Lung (tissue), 12 donors: Measurements from ENCODE around the gene ACACA. TPM values are rescaled to one million over a fixed set of nuclear protein-coding genes. Genes with fewer than 3 reads are reported as not detected.

ENCODE experiments used
- ATAC-seq: fragments of 200-7000 bp; cut with Tn5 transposase; one replicate; pipeline ENCODE4 v1.9.1; 2020; ENCODE audit warnings: moderate number of reproducible peaks; ENCODE audit not compliant: insufficient read depth, low FRiP score
- DNase-seq, 3 donors: peaks; one replicate each; pipeline ENCODE4 v3.0.0-alpha.2; 2013 to 2017
- H3K27ac ChIP-seq, 2 donors: one replicate each; pipeline ENCODE4 v1.5.1; 2013; ENCODE audit warnings: mild to moderate bottlenecking in 2 of 2, moderate library complexity in 2 of 2, control low read depth in 1 of 2, inconsistent platforms in 1 of 2, low read depth in 1 of 2, low read length in 1 of 2
- H3K27me3 ChIP-seq, 3 donors: one replicate each; pipeline ENCODE4 v1.5.1; 2013; ENCODE audit warnings: low read length in 2 of 3; ENCODE audit not compliant: control insufficient read depth in 3 of 3, insufficient read depth in 3 of 3
- H3K36me3 ChIP-seq, 4 donors: one replicate each; pipeline ENCODE4 v1.5.1; 2013; ENCODE audit warnings: low read length in 4 of 4, mild to moderate bottlenecking in 1 of 4, moderate library complexity in 1 of 4; ENCODE audit not compliant: control insufficient read depth in 4 of 4, insufficient read depth in 4 of 4
- H3K4me1 ChIP-seq, 5 donors: one replicate each; pipeline ENCODE4 v1.5.1; 2013; ENCODE audit warnings: low read length in 5 of 5, mild to moderate bottlenecking in 2 of 5, moderate library complexity in 1 of 5; ENCODE audit not compliant: control insufficient read depth in 5 of 5, insufficient read depth in 5 of 5
- H3K4me3 ChIP-seq: one replicate; pipeline ENCODE4 v1.5.1; 2013; ENCODE audit warnings: mild to moderate bottlenecking, control low read depth, moderate library complexity
- H3K9ac ChIP-seq, 2 donors: one replicate each; pipeline ENCODE4 v1.5.1; 2013; ENCODE audit warnings: low read length in 2 of 2, control low read depth in 1 of 2; ENCODE audit not compliant: insufficient read depth in 1 of 2
- H3K9me3 ChIP-seq, 4 donors: one replicate each; pipeline ENCODE4 v1.5.1; 2013; ENCODE audit warnings: low read length in 3 of 4, mild to moderate bottlenecking in 1 of 4, moderate library complexity in 1 of 4; ENCODE audit not compliant: control insufficient read depth in 4 of 4, insufficient read depth in 3 of 4
- WGBS, 2 donors: extraction: QIAGEN DNeasy Blood & Tissue Kit; methylation state at CpG; one replicate each; pipeline ENCODE4 v1.1.7; 2013; 5-methylcytosine and 5-hydroxymethylcytosine counted together
- polyA plus RNA-seq, 2 donors: library from polyadenylated mRNA; stranded (reverse); fragments of 200-250 nt; gene quantifications; one replicate each; pipeline ENCODE4 v1.2.1, GENCODE V29; 2013
- total RNA-seq, 2 donors: library from RNA; depleted of rRNA in 1 of 2; stranded (reverse); fragments of >200 nt in 1 of 2; gene quantifications; one replicate each; pipeline ENCODE4 v1.2.1, GENCODE V29; 2014 to 2021
- TF ChIP-seq, protein P1 (sequence below): IDR thresholded peaks from 2 replicates; pipeline ENCODE4 v1.5.1; 2012; ENCODE audit warnings: mild to moderate bottlenecking; ENCODE audit errors: control extremely low read depth, extremely low read depth
- donor health status: control.
- donor health status: control.
- donor health status: Bipolar disorder and iron deficiency.
- donor health status: healthy.
- donor health status: DM: yes; HTN: yes; CAD: no.

The ACACA gene
- total and polyA plus RNA-seq, 4 donors, result 26.0 to 111 (median 55.6) TPM

DNA sequence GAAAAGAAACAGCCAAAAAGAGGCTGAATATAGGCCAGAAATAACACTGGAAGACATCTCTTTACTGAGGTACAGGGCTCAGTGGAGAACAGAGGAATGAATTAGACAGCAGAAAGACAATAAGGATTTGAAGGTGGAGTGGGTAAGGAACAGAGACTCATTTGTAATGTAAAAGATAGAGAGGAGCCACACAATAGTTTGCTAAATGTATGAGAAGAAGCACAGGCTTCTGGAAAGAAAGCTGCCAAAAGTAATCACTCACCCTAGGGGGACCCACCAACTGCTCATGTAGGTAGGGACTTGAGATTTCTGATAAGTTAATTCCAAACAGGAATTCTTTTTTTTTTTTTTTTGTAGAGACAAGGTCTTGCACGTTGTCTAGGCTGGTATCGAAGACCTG, 271.1 kb downstream of the ACACA start:
- WGBS, 2 donors, result 83 to 94% methylated on average over 2 of the region's 2 CpGs

DNA sequence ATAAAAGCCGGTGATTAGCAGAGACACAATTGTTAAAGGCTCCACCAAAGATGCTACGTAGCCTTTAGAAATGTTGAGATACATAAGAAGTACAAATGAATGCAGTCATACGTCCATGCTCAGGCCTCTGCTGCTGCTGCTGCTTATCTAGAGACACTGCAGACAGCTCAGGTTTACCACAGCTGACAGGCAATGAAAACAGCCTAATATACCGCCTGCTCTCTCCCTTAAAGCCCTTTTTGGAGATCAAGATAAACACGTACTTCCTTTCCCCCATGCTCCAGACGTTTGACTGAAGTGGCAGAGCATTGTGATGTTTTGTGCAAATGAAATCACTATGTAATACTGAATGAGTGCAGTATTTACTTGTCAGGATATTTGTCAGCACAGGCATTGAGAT, 272.6 kb downstream of the ACACA start:
- TF ChIP-seq, protein P1, sequence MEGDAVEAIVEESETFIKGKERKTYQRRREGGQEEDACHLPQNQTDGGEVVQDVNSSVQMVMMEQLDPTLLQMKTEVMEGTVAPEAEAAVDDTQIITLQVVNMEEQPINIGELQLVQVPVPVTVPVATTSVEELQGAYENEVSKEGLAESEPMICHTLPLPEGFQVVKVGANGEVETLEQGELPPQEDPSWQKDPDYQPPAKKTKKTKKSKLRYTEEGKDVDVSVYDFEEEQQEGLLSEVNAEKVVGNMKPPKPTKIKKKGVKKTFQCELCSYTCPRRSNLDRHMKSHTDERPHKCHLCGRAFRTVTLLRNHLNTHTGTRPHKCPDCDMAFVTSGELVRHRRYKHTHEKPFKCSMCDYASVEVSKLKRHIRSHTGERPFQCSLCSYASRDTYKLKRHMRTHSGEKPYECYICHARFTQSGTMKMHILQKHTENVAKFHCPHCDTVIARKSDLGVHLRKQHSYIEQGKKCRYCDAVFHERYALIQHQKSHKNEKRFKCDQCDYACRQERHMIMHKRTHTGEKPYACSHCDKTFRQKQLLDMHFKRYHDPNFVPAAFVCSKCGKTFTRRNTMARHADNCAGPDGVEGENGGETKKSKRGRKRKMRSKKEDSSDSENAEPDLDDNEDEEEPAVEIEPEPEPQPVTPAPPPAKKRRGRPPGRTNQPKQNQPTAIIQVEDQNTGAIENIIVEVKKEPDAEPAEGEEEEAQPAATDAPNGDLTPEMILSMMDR, result no peak
- Histone ChIP-seq H3K36me3 (peaks cover 0 to 12% (median 5%) of the 10 kb centered on the region in 4 donors), H3K27me3 (no peaks in the 10 kb centered on the region), H3K27ac (no peak overlapping the region), H3K4me3 (no peak overlapping the region), H3K4me1 (peaks cover 0 to 5% (median 0%) of the 10 kb centered on the region in 5 donors), H3K9ac (no peak overlapping the region), H3K9me3 (no peaks in the 10 kb centered on the region)
- ATAC-seq (no peak), DNase-seq (peak in 2 of 3 donors; percentile 5 to 18)
- WGBS, 2 donors, result 58 to 62% methylated on average over 6 of the region's 6 CpGs

More for the DNA sequence above, 271.1 kb downstream of the ACACA start:
- Histone ChIP-seq H3K9me3 (no peaks in the 10 kb centered on the region), H3K9ac (no peak overlapping the region), H3K4me3 (no peak overlapping the region), H3K27me3 (no peaks in the 10 kb centered on the region), H3K27ac (no peak overlapping the region), H3K36me3 (peaks cover 0 to 6% (median under 1%) of the 10 kb centered on the region in 4 donors), H3K4me1 (peaks cover 0 to 5% (median 0%) of the 10 kb centered on the region in 5 donors)
- TF ChIP-seq, protein P1, result no peak
- DNase-seq, result no peak
- no peak for ATAC-seq

DNA sequence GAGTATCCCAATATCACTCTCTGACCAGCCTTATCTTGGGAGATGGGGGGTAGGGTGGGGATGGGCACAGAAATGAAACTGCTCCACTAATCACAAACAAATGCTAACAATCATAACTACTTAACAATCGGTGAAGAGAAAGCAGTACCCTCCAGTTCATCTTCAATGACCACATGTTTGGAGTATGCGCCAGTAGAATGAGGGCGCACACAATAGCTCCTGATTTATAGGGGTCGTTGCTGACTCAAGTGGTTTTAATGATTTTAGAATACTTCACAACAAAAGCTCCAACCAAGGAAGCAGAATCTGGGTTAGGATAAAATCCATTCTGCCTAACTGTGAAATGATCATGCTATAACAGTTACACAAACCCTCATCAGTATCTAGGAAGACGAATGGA, 273.5 kb downstream of the ACACA start:
- whole genome bisulfite sequencing, 2 donors, result 92 to 94% methylated on average over 5 of the region's 5 CpGs
- TF ChIP-seq, protein P1, result no peak
- Histone ChIP-seq H3K9ac (no peak overlapping the region), H3K9me3 (no peaks in the 10 kb centered on the region), H3K27ac (no peak overlapping the region), H3K4me3 (no peak overlapping the region), H3K27me3 (no peaks in the 10 kb centered on the region), H3K4me1 (peaks cover 0 to 5% (median 0%) of the 10 kb centered on the region in 5 donors), H3K36me3 (peaks cover 0 to 18% (median 5%) of the 10 kb centered on the region in 4 donors)
- DNase-seq (no peak), ATAC-seq (no peak)
